Transverse colon (tissue), 4 donors: ENCODE measurements around the gene CEP120.

Experiments used
- EP300 ChIP-seq: sonication (generic); formaldehyde crosslinking; IDR thresholded peaks from one replicate; pipeline ENCODE4 v1.6.1; 2017; ENCODE audit warnings: antibody characterized with exemption, low read depth
- POLR2A ChIP-seq: fragments of 450-650 bp; IDR thresholded peaks from one replicate; pipeline ENCODE4 v1.6.1; 2016; ENCODE audit warnings: antibody characterized with exemption, mild to moderate bottlenecking, moderate library complexity
- POLR2AphosphoS5 ChIP-seq, 3 donors: sonication (generic); formaldehyde crosslinking; IDR thresholded peaks; one replicate each; pipeline ENCODE4 v1.6.1; 2016; ENCODE audit warnings: antibody characterized with exemption in 3 of 3
- TF ChIP-seq, protein P1 (sequence below), 5 experiments: fragments of 200-600 bp in 3 of 5; fragments of 450-650 bp in 2 of 5; sonication (generic) in 3 of 5; IDR thresholded peaks; 1 replicate in 2 of 5; 2 replicates in 3 of 5; pipeline ENCODE4 v1.5.1; 2016 to 2017; ENCODE audit warnings: antibody characterized with exemption in 5 of 5, inconsistent platforms in 3 of 5, mild to moderate bottlenecking in 2 of 5, moderate library complexity in 1 of 5

DNA sequence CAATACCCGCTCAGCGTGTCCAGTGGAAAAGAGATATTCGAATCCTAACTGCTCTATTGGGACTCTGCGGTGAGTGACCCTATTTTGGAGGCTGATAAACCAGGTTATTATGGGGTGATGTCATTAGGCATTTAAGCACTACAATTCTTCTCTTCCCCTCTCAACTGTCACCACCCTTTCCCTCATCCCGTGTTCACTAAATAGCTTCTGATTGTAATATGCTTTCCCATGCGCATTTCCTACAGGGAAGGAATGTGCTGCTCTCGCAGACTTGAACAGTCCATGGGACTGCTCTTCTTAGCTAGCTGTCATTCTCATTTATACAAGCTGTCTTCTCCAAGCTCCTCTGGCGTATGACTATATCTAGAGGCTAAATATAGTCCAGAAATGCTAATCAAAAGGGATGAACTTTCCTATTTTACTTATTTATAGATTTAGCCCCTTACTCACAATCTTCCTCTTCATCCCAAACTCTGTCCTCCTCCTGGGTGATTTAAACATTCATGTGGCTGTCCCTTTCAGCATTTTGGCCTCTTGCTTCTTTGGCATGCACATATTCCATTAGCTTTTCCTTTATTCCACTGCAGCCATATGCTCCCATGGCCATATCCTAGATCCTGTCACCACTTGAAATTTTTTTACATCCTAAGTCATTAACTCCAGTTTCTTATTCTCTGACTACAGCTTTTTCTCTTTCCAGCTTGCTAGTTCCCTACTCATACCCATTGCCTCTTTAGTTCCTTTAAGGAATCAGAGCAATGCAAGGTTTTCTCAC is 49.1 kb upstream of the CEP120 start:
- TF ChIP-seq POLR2AphosphoS5 (IDR thresholded peaks at IDR 0.05) (no peak), EP300 (no peak), POLR2A (no peak)
- TF ChIP-seq, protein P1, sequence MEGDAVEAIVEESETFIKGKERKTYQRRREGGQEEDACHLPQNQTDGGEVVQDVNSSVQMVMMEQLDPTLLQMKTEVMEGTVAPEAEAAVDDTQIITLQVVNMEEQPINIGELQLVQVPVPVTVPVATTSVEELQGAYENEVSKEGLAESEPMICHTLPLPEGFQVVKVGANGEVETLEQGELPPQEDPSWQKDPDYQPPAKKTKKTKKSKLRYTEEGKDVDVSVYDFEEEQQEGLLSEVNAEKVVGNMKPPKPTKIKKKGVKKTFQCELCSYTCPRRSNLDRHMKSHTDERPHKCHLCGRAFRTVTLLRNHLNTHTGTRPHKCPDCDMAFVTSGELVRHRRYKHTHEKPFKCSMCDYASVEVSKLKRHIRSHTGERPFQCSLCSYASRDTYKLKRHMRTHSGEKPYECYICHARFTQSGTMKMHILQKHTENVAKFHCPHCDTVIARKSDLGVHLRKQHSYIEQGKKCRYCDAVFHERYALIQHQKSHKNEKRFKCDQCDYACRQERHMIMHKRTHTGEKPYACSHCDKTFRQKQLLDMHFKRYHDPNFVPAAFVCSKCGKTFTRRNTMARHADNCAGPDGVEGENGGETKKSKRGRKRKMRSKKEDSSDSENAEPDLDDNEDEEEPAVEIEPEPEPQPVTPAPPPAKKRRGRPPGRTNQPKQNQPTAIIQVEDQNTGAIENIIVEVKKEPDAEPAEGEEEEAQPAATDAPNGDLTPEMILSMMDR (IDR thresholded peaks at IDR 0.05): no peak
